Left lobe of liver (tissue), 2 donors: ENCODE measurements around the gene CDIPT. TPM values are rescaled to one million over a fixed set of nuclear protein-coding genes. Genes with fewer than 3 reads are reported as not detected.

ENCODE experiments used
- ATAC-seq: fragments of 200-7000 bp; cut with Tn5 transposase; one replicate; pipeline ENCODE4 v1.9.1; 2020; ENCODE audit warnings: mild to moderate bottlenecking, moderate library complexity
- DNase-seq: peaks from one replicate; pipeline ENCODE4 v3.0.0-alpha.2; 2020; ENCODE audit warnings: low spot score
- total RNA-seq: library from RNA; stranded (reverse); gene quantifications from one replicate; pipeline ENCODE4 v1.2.1, GENCODE V29; 2021
- donor health status: DM: no; HTN: no; CAD: no; lungs with moderate emphysema.
- donor health status: DM: no; HTN: yes; CAD: no.

Gene CDIPT
- total RNA-seq, 1 donor from 2014 or later = 53.1 TPM

GRCh38 chr16:29862383-29862883 lies 593 bp downstream of the CDIPT start:
- peak; percentile 5 for ATAC-seq
- DNase-seq = no peak

- DNase-seq (no peak), ATAC-seq (no peak)
Observed at GRCh38 chr16:29860218-29860617, 2.8 kb downstream of the CDIPT start.

- ATAC-seq = no peak
- DNase-seq = no peak
Observed at GRCh38 chr16:29858974-29859373, 4.1 kb downstream of the CDIPT start.

- DNase-seq = peak; percentile 77
- ATAC-seq = peak; percentile 56
Observed at GRCh38 chr16:29858149-29858849, 4.7 kb downstream of the CDIPT start.

- ATAC-seq = no peak
- no peak for DNase-seq
Observed at GRCh38 chr16:29857133-29857760, 5.8 kb downstream of the CDIPT start.

GRCh38 chr16:29854520-29855100 lies 8.4 kb downstream of the CDIPT start:
- ATAC-seq (no peak), DNase-seq (no peak)

GRCh38 chr16:29852654-29853053 lies 10.4 kb downstream of the CDIPT start:
- DNase-seq (no peak), ATAC-seq (peak; percentile 29)

- ATAC-seq = no peak
- DNase-seq = no peak
Observed at GRCh38 chr16:29850998-29851397, 12.0 kb downstream of the CDIPT start.

GRCh38 chr16:29849505-29849904 lies 13.5 kb downstream of the CDIPT start:
- no peak for DNase-seq
- no peak for ATAC-seq

GRCh38 chr16:29848420-29849297 lies 14.4 kb downstream of the CDIPT start:
- DNase-seq = peak; percentile 80

GRCh38 chr16:29845656-29846055 lies 17.4 kb downstream of the CDIPT start:
- no peak for DNase-seq
- no peak for ATAC-seq

More at GRCh38 chr16:29848420-29849297, 14.4 kb downstream of the CDIPT start:
- peak; percentile 96 for ATAC-seq

- no peak for ATAC-seq
Observed at GRCh38 chr16:29844575-29845331, 18.3 kb downstream of the CDIPT start.

GRCh38 chr16:29843931-29844330 lies 19.1 kb downstream of the CDIPT start:
- DNase-seq = no peak
- no peak for ATAC-seq

More at GRCh38 chr16:29844575-29845331, 18.3 kb downstream of the CDIPT start:
- DNase-seq = no peak

GRCh38 chr16:29842732-29843346 lies 20.2 kb downstream of the CDIPT start:
- ATAC-seq = no peak
- no peak for DNase-seq

GRCh38 chr16:29841631-29842030 lies 21.4 kb downstream of the CDIPT start:
- ATAC-seq = no peak

GRCh38 chr16:29840240-29840639 lies 22.8 kb downstream of the CDIPT start:
- ATAC-seq (no peak), DNase-seq (no peak)

More at GRCh38 chr16:29841631-29842030, 21.4 kb downstream of the CDIPT start:
- DNase-seq = no peak

- ATAC-seq (no peak), DNase-seq (no peak)
Observed at GRCh38 chr16:29839822-29840221, 23.2 kb downstream of the CDIPT start.

- ATAC-seq (no peak), DNase-seq (no peak)
Observed at GRCh38 chr16:29837841-29838240, 25.2 kb downstream of the CDIPT start.

GRCh38 chr16:29836623-29837022 lies 26.4 kb downstream of the CDIPT start:
- no peak for ATAC-seq
- no peak for DNase-seq

- DNase-seq (no peak), ATAC-seq (no peak)
Observed at GRCh38 chr16:29835926-29836325, 27.1 kb downstream of the CDIPT start.
